HG03103 (cell line): ENCODE data around the gene FAH.
"Not testable (repeated sequence)": the region's sequence is repeated elsewhere in the genome, so short reads cannot be mapped to it uniquely, and the experiment has no call there.

ENCODE experiments used
- ATAC-seq: cut with Tn5 transposase; IDR thresholded peaks from one replicate; pipeline ENCODE4 v1.9.1; 2021; ENCODE audit warnings: low read depth; ENCODE audit not compliant: unreplicated experiment

The FAH gene

DNA sequence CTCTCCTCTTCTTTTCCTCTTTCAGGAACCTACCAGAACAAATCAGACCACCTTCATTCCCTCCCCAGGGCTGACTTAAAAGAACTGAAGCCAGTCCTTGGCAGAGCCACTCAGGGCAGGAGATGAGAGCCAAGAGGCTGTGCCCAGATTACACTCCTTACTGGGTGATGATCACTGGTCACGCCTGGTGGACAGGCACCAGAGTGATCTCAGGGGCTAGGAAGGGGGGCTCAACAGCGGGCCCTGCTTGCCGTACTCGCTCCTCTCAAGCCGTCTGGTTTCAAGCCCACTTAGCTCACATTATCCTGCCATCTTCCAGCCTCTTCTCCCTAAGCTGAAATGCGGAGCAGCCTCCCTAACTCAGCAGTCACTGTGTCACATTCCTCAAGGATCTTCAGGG lies 1.7 kb upstream of the FAH start:
- ATAC-seq, result no peak

DNA sequence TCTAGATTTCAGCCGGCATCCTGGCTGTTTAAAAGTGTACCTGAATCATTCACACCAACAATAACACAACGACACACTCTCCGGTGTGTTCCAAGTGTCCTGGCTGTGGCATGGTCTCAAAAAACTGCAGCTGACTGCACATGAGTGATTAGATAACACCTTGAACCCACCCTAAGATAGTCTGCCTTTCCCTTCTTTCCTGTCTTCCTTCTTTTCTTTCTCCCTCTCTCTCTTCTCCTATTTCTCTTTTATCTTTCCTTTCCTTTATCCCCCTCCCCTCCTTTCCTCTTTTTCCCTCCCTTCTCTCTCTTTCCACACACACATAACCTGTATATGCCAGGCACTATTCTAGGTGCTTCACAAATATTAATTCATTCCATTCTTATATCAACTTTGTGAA lies 1.2 kb upstream of the FAH start:
- no peak for ATAC-seq

DNA sequence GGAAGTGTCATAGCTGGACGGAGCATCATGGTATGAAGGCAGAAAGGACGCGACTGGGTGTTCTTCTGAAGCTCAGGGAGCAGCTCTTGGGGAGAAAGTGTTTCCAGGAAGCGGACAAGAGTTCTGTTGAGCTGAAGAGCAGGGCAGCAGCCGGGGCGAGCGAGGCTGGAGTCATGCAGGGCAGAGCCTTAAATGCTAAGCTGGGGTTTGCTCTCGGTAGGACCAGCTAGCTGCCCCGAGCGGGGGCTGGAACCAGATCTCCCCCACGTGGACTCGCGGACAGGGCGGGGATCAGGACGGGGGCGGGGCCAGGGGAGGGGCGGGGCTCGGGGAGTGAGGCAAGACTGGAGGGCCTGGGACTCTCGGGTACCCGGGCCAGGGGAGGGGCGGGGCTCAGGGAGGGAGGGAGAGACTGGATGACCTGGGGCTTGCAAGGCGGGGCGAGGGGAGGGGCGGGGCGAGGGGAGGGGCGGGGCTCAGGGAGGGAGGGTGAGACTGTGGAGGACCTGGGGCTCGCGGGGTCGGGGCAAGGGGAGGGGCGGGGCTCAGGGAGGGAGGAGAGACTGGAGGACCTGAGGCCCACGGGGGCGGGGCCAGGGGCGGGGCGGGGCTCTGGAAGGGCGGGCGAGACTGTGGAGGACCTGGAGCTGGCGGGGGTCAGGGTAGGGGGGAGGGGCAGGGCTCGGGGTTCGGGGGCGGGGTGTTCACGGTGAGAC lies 461 bp upstream of the FAH start:
- ATAC-seq, result peak; percentile 54

DNA sequence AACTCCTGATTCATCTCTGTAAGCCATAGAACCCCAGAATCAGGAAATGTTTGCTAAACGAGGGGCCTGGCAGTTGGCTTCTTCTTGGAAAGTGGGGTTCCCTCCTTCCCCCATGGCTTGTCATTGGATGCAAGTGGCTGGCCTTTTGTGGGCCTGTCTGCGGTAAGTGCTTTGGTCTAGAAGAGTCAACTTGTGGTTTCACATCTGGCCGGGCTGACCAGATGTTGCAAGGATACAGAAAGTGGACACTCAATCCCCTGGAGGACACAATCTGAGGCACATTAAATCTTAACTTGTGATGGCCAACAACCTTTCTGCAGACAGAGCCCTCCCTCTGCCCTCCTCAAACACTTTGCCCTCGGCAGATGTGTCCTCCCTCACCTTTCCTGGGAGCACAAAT lies 1.1 kb downstream of the FAH start:
- no peak for ATAC-seq

DNA sequence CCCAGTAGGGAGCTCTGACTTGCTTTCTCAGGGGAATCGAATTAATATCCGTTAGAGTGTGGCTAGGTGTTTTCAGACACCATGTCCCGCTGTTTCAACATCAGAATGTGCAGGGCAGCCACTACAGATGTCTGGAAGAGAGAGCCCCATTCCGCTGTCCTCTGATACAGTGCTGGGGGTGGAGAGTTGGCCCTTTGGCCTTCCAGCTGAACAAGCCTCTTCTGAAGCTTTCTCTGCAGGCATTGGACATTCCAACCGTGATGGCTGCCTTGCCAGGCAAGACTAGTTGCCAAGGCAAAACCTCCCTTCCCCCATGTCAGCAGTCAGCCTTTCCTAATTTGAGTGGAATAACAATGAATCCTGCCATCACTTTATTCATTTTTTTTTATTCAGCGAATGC lies 1.5 kb downstream of the FAH start:
- no peak for ATAC-seq

DNA sequence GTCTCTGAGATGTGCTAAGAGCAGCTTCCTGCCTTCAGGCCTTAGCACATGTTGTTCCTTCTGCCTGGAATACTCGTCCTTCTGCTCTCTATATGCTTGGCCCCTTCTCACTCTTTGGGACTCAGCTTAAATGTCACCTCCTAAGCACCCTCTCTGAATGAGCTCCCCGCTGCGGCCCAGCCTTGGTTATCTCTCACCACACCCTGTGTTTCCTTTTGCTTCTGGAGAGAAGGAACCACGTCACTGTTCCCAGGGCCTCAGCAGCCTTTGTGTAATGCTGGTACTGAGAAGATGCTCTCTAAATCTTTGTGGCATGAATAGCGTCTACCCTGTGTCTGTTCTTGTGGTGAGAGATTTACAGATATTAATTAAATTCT lies 2.2 kb downstream of the FAH start:
- no peak for ATAC-seq

DNA sequence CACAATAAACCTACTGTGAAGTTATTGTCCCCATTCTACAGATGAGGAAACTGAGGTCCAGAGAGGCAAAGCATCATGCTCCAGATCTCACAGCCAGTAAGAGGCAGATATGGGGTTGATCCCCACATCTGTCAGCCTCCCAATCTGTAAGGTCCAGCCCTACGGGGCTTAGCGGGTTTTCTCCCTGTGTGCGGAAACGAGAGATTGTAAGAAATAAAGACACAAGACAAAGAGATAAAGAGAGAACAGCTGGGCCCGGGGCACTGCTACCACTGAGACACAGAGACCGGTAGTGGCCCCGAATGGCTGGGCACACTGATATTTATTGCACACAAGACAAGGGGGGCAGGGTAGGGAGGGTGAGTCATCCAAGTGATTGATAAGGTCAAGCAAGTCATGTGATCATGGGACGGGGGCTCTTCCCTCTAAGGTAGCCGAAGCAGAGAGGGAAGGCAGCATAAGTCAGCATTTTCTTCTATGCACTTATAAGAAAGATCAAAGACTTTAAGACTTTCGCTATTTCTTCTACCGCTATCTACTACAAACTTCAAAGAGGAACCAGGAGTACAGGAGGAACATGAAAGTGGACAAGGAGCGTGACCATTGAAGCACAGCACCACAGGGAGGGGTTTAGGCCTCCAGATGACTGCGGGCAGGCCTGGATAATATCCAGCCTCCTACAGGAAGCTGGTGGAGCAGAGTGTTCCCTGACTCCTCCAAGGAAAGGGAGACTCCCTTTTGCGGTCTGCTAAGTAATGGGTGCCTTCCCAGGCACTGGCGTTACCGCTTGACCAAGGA lies 2.8 kb downstream of the FAH start:
- not testable (repeated sequence) for ATAC-seq

DNA sequence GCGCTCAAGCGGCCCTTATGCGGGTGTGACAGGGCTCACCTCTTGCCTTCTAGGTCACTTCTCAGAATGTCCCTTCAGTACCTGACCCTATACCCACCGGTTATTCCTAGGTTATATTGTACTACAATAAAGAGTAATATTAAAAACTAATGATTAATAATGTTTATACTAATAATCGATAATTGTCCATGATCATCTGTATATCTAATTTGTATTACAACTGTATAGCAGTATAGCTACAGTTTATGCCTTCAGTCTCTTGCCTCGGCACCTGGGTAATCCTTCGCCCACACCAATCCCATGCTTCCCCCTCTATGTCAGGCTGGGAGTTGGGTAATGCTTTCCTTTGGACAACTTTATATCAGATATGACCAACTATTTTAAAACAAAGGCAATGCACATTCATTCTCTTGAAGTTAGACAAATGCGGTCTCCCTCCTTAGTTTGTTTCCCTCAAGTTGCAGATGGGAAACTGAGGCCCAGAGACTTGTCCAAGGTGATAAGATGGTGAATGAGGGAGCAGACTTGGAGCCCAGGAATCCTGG lies 3.4 kb downstream of the FAH start:
- ATAC-seq, result no peak

DNA sequence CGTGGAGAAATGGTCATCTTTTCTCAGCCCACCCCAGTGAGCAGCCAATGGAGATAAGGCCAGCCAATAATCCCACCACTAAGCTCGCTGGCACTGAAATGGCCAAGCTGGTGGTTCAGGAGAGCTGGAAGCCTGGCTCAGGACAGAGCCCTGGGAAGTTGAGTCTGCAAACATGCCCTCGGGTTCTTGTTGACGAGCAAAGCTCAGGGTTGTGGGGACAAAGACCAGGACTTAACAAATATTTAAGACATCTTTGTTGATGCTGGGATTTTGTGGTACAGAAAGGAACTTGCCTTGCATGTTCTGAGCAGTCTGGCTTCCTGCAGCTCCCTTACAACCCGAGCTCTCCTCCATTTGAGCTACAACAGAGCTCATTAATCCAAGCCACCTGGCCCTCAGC lies 4.4 kb downstream of the FAH start:
- ATAC-seq, result no peak

DNA sequence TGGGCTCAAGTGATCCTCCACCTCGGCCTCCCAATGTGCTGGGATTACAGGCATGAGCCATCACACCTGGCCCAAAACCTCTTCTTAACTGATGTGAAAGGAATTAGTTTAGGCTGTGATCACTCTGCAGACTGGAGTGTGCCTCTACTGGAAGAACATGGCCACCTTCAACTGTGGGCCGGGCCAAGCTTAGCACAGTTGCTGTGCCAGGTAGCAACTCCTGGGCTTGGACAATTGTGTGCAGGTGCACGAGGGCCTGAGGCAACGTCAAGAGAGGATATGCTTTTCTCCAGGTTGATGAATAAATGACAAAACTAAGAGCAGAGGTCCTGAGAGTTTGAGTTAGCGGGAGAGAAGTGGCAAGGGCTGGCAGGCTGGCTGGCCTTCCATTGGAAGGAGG lies 6.5 kb downstream of the FAH start:
- ATAC-seq, result no peak

DNA sequence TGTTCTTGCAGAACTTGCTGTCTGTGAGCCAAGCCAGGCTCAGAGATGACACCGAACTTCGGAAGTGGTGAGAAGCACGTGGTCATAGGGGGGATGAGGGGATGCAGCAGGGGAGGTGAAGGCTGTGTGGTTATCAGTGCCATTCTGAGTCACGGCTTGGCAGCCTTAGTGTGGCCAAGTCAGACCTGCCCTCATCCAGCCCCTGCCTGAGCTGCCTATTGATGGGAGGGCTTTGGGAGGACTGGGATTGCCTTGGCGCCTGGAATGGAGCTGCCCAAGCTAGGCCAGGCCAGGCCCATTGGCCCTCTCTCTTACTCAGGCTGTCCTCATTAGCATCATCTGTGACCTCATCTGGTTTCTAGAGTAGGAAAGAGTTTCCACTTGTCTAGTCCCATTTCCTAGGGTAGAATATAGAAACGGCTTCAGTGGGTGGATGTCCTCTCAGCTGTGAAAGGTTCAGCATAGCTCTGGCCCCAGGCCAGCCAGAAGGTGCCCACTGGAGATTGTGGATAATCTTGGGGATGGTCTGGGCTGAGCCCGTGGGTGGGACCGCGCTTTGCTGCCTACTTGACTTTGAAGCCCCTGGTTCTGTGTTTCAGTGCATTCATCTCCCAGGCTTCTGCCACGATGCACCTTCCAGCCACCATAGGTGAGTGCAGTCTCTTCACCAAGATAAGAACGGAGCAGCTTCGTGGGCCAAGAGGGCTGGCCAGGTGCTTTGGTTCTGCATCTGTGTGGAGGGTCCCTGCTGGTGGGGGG lies 7.2 kb downstream of the FAH start:
- ATAC-seq, result no peak

DNA sequence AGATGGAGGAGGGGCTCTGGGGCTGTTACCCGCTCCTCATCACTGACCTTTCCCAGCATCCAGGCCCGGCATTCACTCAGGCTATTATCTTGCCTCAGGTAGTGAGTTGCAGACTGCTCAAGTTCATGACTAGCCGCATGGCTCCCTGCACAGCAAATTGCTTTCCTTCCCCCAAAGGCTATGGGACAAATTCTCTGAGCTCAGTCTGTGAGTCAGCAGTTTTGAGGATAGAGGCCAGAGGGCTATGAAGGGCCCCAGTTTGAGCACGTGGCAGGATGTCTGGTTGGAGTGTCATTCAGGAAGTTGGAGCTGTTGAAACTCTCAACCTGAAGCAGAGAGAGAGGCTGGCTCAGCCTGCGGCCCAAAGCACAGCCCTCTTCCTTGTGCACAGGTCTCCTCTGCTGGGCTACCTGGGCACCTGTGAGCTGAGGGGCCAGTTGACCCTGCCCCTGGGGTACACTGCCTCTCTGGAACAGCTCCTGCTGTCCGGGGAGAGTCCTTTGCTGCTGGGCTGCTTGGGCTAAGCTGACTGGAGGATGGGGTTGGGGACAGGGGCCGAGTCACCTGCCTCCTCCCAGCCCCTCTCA lies 7.9 kb downstream of the FAH start:
- ATAC-seq, result peak; percentile 70

DNA sequence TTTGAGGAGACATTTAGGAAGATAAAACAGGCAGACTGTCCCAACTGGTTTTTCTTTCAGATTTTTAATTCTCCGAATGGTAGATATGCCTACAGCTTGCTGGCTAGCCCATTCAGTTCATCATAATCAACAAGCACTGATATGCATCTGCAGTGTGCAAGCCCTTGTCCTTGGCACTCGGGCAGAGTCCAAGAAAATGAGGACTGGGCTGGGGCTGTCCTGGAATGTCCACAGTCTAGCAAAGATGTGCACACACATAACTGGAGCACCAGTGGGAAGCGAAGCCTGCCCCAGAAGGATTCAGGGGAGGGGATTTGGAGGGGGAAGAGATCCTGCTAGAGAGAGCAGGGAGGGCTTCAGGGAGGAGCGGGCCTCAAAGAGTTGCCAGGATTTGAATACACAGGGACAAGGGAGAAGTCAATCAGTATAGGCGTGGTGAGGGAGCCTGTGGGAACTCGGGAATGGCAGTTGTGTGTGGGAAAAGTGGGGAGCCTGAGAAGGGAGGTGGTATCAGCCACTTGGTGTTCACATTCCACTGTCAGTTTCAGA lies 8.7 kb downstream of the FAH start:
- no peak for ATAC-seq

DNA sequence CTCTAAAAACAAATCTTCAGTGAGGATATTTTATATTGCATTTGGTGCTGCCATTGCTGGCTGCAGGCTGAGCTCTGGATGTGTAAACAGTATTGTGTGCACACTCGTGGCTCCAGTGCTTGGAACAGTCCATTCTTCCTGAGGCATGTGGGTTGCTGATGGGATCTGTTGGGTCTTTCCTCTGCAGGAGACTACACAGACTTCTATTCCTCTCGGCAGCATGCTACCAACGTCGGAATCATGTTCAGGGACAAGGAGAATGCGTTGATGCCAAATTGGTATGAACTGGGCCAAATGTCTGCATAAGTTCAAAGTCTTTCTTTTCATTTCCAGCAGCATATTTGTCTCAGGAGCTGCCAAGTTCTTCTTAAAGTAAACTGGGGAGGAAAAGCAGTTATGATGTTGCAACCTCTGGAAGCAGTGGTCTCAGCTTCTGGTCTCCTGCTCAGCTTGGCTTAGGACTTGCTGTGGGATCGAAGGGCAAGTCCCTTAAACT lies 9.3 kb downstream of the FAH start:
- no peak for ATAC-seq

DNA sequence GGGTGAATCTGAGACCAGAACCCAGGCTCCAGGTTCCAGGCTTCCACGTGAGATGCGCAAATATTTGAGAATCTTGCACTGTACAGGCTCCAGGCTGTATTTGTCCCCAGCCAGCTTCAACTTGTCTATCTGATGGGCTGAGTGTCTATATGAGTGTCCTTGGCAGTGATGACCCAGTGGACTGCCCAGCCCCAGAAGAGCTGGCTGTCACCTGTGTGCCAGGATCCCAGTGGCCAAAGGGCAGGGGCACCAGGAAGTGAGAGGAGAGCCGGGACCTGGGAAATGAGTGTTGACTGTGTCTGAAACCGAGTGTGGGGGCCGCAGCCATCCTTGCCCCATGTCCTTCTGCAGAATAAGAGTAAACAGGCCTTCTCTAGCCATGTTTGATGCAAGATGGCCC lies 10.4 kb downstream of the FAH start:
- ATAC-seq, result no peak

DNA sequence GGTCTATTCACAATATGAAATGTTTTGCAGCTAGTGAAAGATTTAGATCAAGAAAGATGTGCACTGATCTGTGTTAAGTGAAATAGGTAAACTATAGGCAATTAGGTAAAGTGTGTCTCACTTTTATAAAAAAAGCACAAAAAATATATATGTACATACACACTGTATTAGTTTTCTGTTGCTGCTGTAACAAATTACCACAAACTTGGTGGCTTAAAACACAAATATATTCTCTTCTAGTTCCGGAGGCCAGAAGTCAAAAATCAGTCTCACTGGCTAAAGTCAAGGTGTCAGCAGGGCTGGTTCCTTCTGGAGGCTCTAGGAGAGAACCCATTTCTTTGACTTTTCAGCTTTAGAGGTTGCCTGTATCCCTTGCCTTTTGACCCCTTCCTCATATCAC lies 11.1 kb downstream of the FAH start:
- no peak for ATAC-seq

DNA sequence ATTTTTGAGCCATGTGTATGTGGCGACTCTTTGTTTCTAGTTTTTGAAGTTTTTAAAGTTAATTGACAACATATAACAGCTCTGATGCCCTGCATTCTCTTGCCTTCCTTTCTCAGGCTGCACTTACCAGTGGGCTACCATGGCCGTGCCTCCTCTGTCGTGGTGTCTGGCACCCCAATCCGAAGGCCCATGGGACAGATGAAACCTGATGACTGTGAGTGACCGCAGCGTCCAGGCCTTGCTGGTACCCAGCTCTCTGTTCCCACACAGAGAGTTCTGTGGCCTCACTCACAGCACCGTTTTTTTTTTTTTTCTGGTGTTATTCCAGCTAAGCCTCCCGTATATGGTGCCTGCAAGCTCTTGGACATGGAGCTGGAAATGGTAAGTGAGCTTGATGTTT lies 15.1 kb downstream of the FAH start:
- no peak for ATAC-seq

DNA sequence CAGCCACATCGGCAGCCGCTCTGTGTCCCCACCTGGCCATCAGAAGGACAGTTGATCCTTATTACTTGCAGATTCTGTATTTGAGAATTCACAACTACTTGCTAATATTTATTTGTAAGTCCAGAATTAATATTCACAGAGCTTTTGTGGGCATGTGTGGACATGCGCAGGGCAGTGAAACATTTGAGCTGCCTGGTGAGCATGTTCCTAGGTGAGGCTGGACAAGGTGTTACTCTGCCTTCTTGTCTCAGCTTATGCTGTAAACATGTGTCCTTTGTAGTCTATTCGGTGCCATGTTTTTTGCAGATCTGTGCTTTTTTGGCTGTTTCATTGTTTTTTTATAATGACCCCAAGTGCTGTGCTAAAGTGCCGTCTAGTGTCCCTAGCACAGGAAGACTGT lies 15.6 kb downstream of the FAH start:
- no peak for ATAC-seq

DNA sequence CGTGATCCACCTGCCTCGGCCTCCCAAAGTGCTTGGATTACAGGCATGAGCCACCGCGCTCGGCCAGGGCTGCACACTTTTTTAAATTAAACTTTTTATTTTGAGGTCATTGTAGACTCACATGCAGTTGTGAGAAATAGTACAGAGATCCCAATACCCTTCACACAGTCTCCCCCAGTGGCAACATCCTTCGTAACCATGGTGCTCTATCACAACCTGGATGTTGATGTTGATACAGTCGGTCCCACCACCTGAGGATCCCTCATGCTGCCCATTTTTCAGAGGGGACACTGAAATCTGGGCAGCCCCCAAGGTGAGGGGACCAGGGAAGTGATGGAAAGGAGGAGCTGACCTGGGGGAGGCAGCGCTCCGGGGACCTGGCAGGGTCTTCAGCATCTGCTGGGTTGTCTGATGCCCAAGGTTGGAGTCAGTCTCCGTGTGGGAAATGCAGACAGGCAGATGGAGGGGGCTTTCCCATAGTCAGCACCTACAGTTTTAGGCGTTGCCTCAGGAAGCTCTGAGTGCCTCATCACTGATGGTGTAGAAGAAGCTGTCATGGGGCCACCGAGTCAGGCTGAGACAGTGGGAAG lies 17.1 kb downstream of the FAH start:
- ATAC-seq, result no peak

DNA sequence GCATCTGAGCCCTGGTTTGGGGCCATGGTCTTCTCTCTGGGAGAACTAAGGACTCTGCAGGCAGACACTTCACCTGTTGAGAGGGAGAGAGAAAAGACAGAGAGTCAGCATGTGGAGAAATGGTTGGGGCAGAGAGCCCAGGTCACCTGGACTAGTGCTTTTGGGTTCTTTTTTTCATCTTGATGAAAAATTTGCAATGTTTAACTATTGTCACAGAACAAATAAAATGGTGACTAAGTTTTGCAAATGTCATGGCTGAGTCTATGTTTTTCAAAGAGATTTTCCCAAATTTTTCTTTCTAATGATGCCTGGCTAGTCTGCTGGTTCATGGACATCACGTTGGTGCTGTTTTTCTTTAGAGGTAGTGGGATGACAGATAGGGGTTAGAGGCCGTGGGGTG lies 17.8 kb downstream of the FAH start:
- ATAC-seq, result no peak
